Subcutaneous abdominal adipose tissue (tissue), 5 donors: ENCODE data around the gene DEFB112.

Experiments used
- H3K27ac ChIP-seq: one replicate; pipeline ENCODE4 v1.7.0; 2013; ENCODE audit warnings: low read depth, mild to moderate bottlenecking, inconsistent platforms, low read length, moderate library complexity
- H3K27me3 ChIP-seq, 5 donors: one replicate each; pipeline ENCODE4 v1.7.0; 2013; ENCODE audit warnings: low read length in 5 of 5, inconsistent platforms in 1 of 5; ENCODE audit not compliant: control insufficient read depth in 5 of 5, insufficient read depth in 4 of 5
- H3K36me3 ChIP-seq, 5 donors: one replicate each; pipeline ENCODE4 v1.7.0; 2013; ENCODE audit warnings: low read length in 5 of 5; ENCODE audit not compliant: control insufficient read depth in 5 of 5, insufficient read depth in 5 of 5
- H3K4me1 ChIP-seq, 5 donors: one replicate each; pipeline ENCODE4 v1.7.0; 2013; ENCODE audit warnings: low read length in 5 of 5, mild to moderate bottlenecking in 3 of 5, moderate library complexity in 1 of 5; ENCODE audit not compliant: control insufficient read depth in 5 of 5, insufficient read depth in 5 of 5
- H3K4me3 ChIP-seq, 5 donors: one replicate each; pipeline ENCODE4 v1.7.0; 2013; ENCODE audit warnings: low read length in 5 of 5, low read depth in 1 of 5
- H3K9ac ChIP-seq, 5 donors: one replicate each; pipeline ENCODE4 v1.7.0; 2013; ENCODE audit warnings: low read length in 5 of 5, mild to moderate bottlenecking in 4 of 5, moderate library complexity in 3 of 5
- H3K9me3 ChIP-seq, 5 donors: one replicate each; pipeline ENCODE4 v1.7.0; 2013; ENCODE audit warnings: low read length in 5 of 5; ENCODE audit not compliant: control insufficient read depth in 5 of 5
- donor health status: healthy.
- donor health status: healthy.
- donor health status: healthy.
- donor health status: healthy.
- donor health status: healthy.

DEFB112 gene, protein sequence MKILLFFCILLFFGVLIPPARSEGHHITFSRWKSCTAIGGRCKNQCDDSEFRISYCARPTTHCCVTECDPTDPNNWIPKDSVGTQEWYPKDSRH

GRCh38 chr6:50049829-50050228 is at the start of gene DEFB112:
Gene DEFB112, minus strand, starts transcription at chr6:50049929. Its CDS starts 60 bp downstream, at chr6:50049869.
- H3K9ac ChIP-seq = no peak within 1 kb of the TSS
- H3K27ac ChIP-seq = no peak within 1 kb of the TSS
- H3K9me3 ChIP-seq = no peaks in the 10 kb centered on the region
- H3K4me3 ChIP-seq = no peak within 1 kb of the TSS
- no peaks in the 10 kb centered on the region for H3K4me1 ChIP-seq
- H3K36me3 ChIP-seq = no peaks in the 10 kb centered on the region
- no peaks in the 10 kb centered on the region for H3K27me3 ChIP-seq

- Histone ChIP-seq H3K4me1 (peaks cover 0 to 19% (median 0%) of the 10 kb centered on the region in 5 donors), H3K9me3 (no peaks in the 10 kb centered on the region), H3K36me3 (no peaks in the 10 kb centered on the region), H3K27me3 (no peaks in the 10 kb centered on the region), H3K9ac (no peak overlapping the region), H3K27ac (peak overlapping the region; percentile 76), H3K4me3 (no peak overlapping the region)
These were observed 48.9 kb upstream of the DEFB112 start for GRCh38 chr6:50098641-50098993.

DNA sequence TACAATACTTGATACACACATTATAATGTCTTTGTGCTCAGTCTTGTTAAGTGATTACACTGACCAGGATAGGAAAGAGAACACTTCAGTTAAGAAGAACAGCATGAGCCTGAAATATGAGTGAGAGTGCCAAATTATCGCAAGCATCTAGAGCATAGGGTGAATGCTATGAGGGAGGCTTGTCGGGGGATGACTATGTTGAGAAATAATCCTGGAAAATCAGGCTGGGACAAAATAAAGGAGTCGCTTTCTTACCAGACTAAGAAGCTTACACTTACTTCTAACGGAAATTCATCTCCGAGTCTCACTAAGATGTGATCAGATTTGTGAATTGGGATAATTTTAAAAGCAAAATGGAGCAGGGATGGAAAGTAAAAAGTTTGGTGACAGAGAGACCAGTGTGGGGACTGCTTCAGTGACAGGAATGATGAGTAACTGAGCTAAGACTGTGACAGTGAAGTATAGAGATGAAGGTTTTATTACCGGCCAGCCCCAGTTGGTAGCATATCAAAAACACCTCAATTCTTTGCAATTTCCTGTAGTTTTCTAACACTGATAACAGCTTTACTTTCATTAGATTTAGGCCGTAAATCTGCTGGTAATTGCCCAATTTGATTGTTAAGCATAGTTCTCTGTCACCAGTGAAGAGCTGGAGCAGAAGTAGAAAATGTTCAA is 48.4 kb upstream of the DEFB112 start:
- Histone ChIP-seq H3K9ac (peak overlapping the region in 1 of 5 donors; percentile 44), H3K27me3 (no peaks in the 10 kb centered on the region), H3K9me3 (no peaks in the 10 kb centered on the region), H3K36me3 (no peaks in the 10 kb centered on the region), H3K4me3 (no peak overlapping the region), H3K4me1 (peaks cover 0 to 19% (median 0%) of the 10 kb centered on the region in 5 donors), H3K27ac (peak overlapping the region; percentile 76)

DNA sequence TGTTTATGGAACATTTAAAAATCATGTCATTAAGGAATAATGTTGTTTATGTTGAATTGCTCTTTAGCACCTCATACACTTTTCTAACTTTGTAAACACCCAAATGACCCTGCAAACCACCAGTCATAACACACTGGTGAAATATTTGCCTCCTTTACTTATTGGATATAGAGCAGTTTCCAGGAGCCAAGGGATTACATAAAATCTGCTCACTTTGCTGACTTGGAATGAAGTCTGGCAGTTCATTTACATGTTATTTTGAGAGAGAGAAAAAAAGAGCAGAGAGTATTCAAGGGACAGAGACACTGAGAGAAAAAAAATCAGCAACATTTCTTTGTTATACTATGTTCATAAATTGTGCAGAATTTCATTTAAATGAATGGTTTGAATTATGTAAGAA is 46.6 kb upstream of the DEFB112 start:
- Histone ChIP-seq H3K4me1 (peaks cover 0 to 19% (median 0%) of the 10 kb centered on the region in 5 donors), H3K9me3 (no peaks in the 10 kb centered on the region), H3K36me3 (no peaks in the 10 kb centered on the region), H3K9ac (no peak overlapping the region), H3K27ac (peak overlapping the region; percentile 76), H3K27me3 (no peaks in the 10 kb centered on the region), H3K4me3 (no peak overlapping the region)

- Histone ChIP-seq H3K27me3 (no peaks in the 10 kb centered on the region), H3K36me3 (no peaks in the 10 kb centered on the region), H3K4me3 (no peak overlapping the region), H3K9me3 (no peaks in the 10 kb centered on the region), H3K4me1 (peaks cover 0 to 19% (median 0%) of the 10 kb centered on the region in 5 donors), H3K27ac (no peak overlapping the region), H3K9ac (no peak overlapping the region)
These were observed 44.2 kb upstream of the DEFB112 start for GRCh38 chr6:50093938-50094272.

DNA sequence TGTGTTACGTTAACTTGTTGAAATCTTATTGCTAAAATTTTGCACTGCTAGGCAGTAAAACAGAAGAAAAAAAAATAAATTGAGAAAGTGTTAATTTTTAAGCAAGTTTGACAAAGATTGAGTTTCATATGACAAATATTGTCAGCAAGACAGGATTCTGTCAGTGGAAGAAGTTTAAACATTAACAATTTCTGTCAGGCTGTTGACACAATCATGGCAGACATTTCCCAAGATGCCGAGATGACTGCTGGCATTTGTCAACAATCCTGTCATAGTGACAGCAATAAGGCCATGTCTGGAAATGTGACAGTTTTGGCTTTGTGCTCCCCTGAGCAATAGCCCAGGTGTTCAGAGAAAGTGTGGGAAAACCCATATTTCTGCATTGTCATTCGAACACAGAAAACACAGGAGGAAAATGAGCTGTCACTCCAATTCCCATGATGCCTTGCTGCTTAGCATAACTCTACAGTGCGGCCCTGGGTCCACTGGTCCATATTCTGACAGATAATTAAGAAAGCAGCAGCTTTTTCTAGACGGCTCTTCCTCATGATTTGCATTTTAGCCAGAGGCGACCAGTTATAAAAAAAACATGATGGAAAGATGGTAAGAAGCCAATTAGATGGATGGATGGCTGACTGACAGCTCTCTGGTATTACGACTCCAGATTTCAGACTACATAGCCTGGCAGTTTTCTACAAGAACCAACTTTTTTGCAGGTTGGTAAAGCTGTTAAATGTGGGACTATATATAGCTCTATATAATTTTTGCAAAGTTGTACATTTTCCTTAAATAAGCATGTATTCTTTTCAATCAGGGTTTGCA is 43.6 kb upstream of the DEFB112 start:
- H3K27ac ChIP-seq = no peak overlapping the region
- no peaks in the 10 kb centered on the region for H3K27me3 ChIP-seq
- no peaks in the 10 kb centered on the region for H3K9me3 ChIP-seq
- no peak overlapping the region for H3K4me3 ChIP-seq
- H3K36me3 ChIP-seq = no peaks in the 10 kb centered on the region
- no peak overlapping the region for H3K9ac ChIP-seq
- H3K4me1 ChIP-seq = peaks cover 0 to 17% (median 0%) of the 10 kb centered on the region in 5 donors

DNA sequence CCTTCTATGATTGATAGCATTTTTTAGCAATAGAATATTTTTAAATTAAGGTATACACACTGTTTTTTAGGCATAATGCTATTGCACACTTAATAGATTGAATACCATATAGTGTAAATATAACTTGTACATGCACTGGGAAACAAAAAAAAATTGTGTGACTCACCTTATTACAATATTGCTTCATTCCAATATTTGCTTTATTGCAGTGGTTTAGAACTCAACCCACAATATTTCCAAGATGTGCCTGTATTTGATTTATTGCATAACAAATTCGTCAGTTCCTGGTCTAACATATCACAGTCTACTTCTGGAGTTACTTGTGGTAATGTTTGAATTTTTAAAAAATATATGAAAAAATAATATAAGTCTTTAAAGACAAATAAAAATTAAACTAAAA is 41.9 kb upstream of the DEFB112 start:
- no peak overlapping the region for H3K9ac ChIP-seq
- no peak overlapping the region for H3K27ac ChIP-seq
- H3K9me3 ChIP-seq = no peaks in the 10 kb centered on the region
- H3K27me3 ChIP-seq = no peaks in the 10 kb centered on the region
- peaks cover 0 to 9% (median 0%) of the 10 kb centered on the region in 5 donors for H3K4me1 ChIP-seq
- no peak overlapping the region for H3K4me3 ChIP-seq
- H3K36me3 ChIP-seq = no peaks in the 10 kb centered on the region

GRCh38 chr6:50089911-50090310 is 40.2 kb upstream of the DEFB112 start:
- no peaks in the 10 kb centered on the region for H3K4me1 ChIP-seq
- no peaks in the 10 kb centered on the region for H3K36me3 ChIP-seq
- H3K27ac ChIP-seq = no peak overlapping the region
- H3K9ac ChIP-seq = no peak overlapping the region
- H3K4me3 ChIP-seq = no peak overlapping the region
- H3K9me3 ChIP-seq = no peaks in the 10 kb centered on the region
- H3K27me3 ChIP-seq = no peaks in the 10 kb centered on the region

DNA sequence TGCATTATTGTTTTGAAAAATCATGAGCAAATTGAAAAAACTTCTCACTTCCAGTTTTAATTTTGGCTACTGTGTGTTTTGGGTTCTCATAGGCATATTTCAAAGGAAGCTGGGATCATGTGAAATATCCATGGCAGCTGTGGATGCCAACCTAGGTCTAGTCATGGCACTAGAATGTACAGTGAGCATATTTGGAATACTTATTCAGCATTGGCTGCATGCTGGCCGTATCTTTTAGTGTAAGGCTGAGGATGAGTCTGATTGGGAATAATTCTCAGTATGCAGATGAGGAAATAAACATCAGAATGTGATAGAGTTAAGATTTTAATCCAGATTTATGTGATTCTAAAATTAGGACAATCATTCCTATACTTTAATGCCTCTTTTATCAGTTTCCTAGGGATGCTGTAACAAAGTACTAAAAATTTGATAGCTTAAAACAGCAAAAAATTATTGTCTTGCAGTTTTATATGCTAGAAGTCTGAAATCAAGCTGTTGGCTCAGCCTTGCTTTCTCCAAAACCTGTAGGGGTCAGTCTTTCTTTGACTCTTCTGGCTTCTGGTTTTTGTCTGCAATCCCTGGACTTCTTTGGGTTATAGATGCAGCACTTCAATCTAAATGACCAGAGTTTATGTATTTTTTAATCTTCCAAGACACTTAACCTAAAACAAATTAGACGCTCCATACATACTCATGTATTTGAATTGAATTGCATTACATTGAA is 37.7 kb upstream of the DEFB112 start:
- no peaks in the 10 kb centered on the region for H3K9me3 ChIP-seq
- H3K4me3 ChIP-seq = no peak overlapping the region
- H3K9ac ChIP-seq = no peak overlapping the region
- H3K36me3 ChIP-seq = no peaks in the 10 kb centered on the region
- no peaks in the 10 kb centered on the region for H3K27me3 ChIP-seq
- H3K4me1 ChIP-seq = peaks cover 0 to 6% (median 0%) of the 10 kb centered on the region in 5 donors
- H3K27ac ChIP-seq = no peak overlapping the region

DNA sequence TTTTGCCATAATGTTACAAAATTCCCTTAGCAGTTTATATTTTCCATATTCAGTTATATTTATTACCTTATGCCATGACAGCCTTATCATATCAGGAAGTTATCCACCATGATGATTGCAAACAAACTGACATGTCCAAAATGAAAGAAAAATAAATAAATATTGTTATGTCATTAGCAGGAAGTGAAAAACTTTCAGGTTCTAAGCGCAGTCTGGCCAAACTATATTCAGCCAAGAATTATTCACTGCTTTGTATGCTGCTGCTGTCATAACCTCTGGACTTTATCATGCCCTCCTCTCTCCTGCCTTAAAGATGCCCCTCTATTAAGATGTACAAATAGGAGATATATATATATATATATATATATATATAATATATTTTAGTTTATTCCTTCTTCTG is 27.7 kb upstream of the DEFB112 start:
- no peaks in the 10 kb centered on the region for H3K27me3 ChIP-seq
- H3K4me1 ChIP-seq = no peaks in the 10 kb centered on the region
- no peak overlapping the region for H3K27ac ChIP-seq
- H3K9me3 ChIP-seq = no peaks in the 10 kb centered on the region
- H3K4me3 ChIP-seq = no peak overlapping the region
- no peaks in the 10 kb centered on the region for H3K36me3 ChIP-seq
- H3K9ac ChIP-seq = no peak overlapping the region
